Mammary epithelial cell (primary cell): Measurements from ENCODE around the gene TNFSF12.

Source experiments
- EZH2 ChIP-seq: IDR thresholded peaks from 2 replicates; pipeline ENCODE4 v1.6.1; 2012; ENCODE audit warnings: low read length, inconsistent platforms, borderline replicate concordance
- TF ChIP-seq, protein P1 (sequence below), 2 donors: IDR thresholded peaks in 1 of 2; conservative IDR thresholded peaks in 1 of 2; 2 replicates each; pipeline ENCODE4 v1.5.1; 2011 to 2012; ENCODE audit warnings: inconsistent platforms in 2 of 2, low read length in 2 of 2, mild to moderate bottlenecking in 2 of 2, control low read depth in 1 of 2, low read depth in 1 of 2; ENCODE audit not compliant: insufficient read depth in 1 of 2; ENCODE audit errors: extremely low read depth in 1 of 2

DNA sequence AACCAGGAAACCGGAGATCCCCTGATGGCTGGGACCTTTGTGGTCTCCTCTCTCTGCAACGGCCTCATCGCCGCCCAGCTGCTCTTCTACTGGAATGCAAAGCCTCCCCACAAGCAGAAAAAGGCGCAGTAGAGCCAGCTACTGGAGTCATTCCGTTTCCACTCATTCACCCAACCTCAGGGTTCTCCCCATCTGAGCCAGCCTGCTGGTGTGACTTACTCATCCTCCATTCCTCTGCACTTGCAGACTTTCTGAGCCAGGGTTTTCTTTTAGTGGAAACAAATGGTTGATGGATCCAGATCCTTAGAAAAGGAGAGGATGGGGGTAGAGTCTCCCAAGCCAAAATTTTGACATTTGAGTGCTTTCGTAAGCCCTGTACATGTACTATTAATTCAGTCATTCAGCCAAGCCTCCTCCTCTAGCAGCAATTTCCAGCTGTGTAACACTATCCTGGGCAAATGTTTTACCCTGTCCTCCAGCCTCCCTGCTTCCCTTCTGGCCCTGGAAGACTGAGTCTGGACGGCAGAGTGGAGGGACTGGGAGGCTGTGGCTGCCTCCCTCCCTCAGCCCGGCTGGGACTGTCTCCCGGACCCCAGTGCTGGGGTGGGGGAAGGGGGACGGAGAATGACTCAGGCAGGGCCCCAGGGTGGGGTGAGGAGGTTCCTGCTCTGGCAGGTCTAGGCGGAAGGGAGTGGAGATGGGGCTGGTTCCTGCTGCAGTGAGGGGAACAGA lies 38.7 kb downstream of the TNFSF12 start:
- no peak for TF ChIP-seq EZH2
- TF ChIP-seq, protein P1, sequence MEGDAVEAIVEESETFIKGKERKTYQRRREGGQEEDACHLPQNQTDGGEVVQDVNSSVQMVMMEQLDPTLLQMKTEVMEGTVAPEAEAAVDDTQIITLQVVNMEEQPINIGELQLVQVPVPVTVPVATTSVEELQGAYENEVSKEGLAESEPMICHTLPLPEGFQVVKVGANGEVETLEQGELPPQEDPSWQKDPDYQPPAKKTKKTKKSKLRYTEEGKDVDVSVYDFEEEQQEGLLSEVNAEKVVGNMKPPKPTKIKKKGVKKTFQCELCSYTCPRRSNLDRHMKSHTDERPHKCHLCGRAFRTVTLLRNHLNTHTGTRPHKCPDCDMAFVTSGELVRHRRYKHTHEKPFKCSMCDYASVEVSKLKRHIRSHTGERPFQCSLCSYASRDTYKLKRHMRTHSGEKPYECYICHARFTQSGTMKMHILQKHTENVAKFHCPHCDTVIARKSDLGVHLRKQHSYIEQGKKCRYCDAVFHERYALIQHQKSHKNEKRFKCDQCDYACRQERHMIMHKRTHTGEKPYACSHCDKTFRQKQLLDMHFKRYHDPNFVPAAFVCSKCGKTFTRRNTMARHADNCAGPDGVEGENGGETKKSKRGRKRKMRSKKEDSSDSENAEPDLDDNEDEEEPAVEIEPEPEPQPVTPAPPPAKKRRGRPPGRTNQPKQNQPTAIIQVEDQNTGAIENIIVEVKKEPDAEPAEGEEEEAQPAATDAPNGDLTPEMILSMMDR (conservative IDR thresholded peaks at IDR 0.05 in 1 of 2, IDR thresholded peaks at IDR 0.05 in 1 of 2; ENCODE audit: extremely low read depth in 1 of 2, insufficient read depth in 1 of 2, low read depth in 1 of 2, low read length in 2 of 2), result no peak
